ENCODE data around the gene TNFSF13. TPM values are rescaled to one million over a fixed set of nuclear protein-coding genes. Genes with fewer than 3 reads are reported as not detected.

TNFSF13 gene
- total and polyA plus RNA-seq, 2 of the 4 experiments (the other 2 are of a cell fraction), result 1.3 TPM; not detected in 1

DNA sequence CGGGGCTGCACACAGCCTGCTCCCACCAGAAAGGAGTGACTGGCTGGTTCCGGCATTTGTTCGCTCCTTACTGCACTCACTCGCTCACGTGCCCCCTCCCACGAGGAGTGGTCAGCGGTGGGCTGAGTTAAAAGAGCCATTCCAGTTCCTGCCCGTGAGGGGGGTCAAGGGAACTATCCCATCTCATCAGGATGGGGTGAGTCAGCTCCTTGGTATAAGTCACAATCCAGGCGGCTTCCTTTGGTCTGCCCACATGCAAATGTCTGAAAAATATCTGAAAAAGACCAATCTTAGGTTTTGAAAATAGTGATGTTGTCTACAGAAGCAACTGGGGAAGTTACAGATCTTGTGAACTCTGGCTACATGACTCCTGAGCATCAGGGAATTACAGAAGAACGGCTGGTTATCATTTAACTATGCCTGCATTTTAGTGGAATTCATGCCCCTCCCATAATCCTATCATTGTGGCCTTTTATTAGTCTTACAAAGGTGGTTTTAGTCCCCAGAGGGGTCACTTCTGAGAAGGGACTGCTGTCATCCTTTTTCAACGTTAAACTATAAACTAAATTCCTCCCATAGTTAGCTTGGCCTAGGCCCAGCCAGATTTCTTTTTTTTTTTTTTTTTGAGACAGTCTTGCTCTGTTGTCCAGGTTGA lies 19.5 kb upstream of the TNFSF13 start:
- intact Hi-C loops (cut with micrococcal nuclease), result no loop called here
- H2BK20ac ChIP-seq (ENCODE audit: low read depth, low read length), result no peak overlapping the region
- peaks cover 16% of the 10 kb centered on the region for H3K9me3 ChIP-seq (ENCODE audit: control insufficient read depth, insufficient read depth, low read length)
- H2AK5ac ChIP-seq (ENCODE audit: low read depth, low read length), result no peak overlapping the region
- H3K79me1 ChIP-seq (ENCODE audit: low read depth in 1 of 2, low read length in 2 of 2), result no peaks in the 10 kb centered on the region
- H2BK120ac ChIP-seq (ENCODE audit: low read depth, low read length), result no peak overlapping the region
- no peaks in the 10 kb centered on the region for H3K4me1 ChIP-seq (ENCODE audit: control insufficient read depth, insufficient read depth, low read length)
- ChIA-PET POLR2A (ENCODE audit: unreplicated experiment) (no interaction called here), CTCF (no interaction called here)
- no peak overlapping the region for H4K5ac ChIP-seq (ENCODE audit: low read depth, low read length)
- DNase-seq, result peak; percentile 34
- H4K8ac ChIP-seq (ENCODE audit: low read depth in 2 of 2, low read length in 2 of 2), result no peak overlapping the region
- no peak overlapping the region for H2AK9ac ChIP-seq (replicated peaks; ENCODE audit: low read depth, low read length, poor library complexity)
- dilution Hi-C loops (cut with HindIII; ENCODE audit: low sequenced_read_pairs, unreplicated experiment), result no loop called here
- WGBS, 2 experiments (ENCODE audit: extremely low coverage in 2 of 2, insufficient read length in 1 of 2), result 81% methylated on average over 6 of the region's 11 CpGs; no CpG with 5 or more reads in 1 of the 2 experiments
- H3K27me3 ChIP-seq (ENCODE audit: control insufficient read depth, insufficient read depth, low read length), result peaks cover 12% of the 10 kb centered on the region
- no peak overlapping the region for H3K4ac ChIP-seq (ENCODE audit: low read depth, low read length)
- H3K18ac ChIP-seq (ENCODE audit: low read depth, low read length), result no peak overlapping the region
- H4K91ac ChIP-seq (ENCODE audit: insufficient read depth, low read depth, low read length), result no peak overlapping the region
- no peak overlapping the region for H2BK15ac ChIP-seq (ENCODE audit: low read depth, low read length)
- H4K20me1 ChIP-seq (ENCODE audit: insufficient read depth, low read length), result no peaks in the 10 kb centered on the region
- H3K36me3 ChIP-seq (ENCODE audit: control insufficient read depth, insufficient read depth, low read length), result no peaks in the 10 kb centered on the region
- no peak overlapping the region for H3K9ac ChIP-seq (ENCODE audit: low read depth, low read length)
- H2BK5ac ChIP-seq (ENCODE audit: low read depth, low read length, poor library complexity, severe bottlenecking), result no peak overlapping the region
- no peak overlapping the region for H3K23ac ChIP-seq (ENCODE audit: low read depth, low read length)
- no peaks in the 10 kb centered on the region for H3K9me1 ChIP-seq (ENCODE audit: insufficient read depth, low read length)
- no peak overlapping the region for H3K56ac ChIP-seq (ENCODE audit: extremely low read depth, insufficient read depth, low read length)
- H3K27ac ChIP-seq (ENCODE audit: insufficient read depth, low read length), result no peak overlapping the region
- ATAC-seq (ENCODE audit: low read depth), result peak; percentile 66
- TF ChIP-seq RCOR1 (IDR thresholded peaks at IDR 0.05; ENCODE audit: insufficient replicate concordance, low read length) (no peak), BHLHE40 (IDR thresholded peaks at IDR 0.05; ENCODE audit: low read depth, low read length) (peak; percentile 76), MAZ (IDR thresholded peaks at IDR 0.05; ENCODE audit: borderline replicate concordance, low read depth, low read length) (no peak), RAD21 (IDR thresholded peaks at IDR 0.05; ENCODE audit: low read length) (no peak)
- no peak overlapping the region for H3K4me2 ChIP-seq (ENCODE audit: low read depth, low read length)
- H3K14ac ChIP-seq (replicated peaks; ENCODE audit: low read depth, low read length), result no peak overlapping the region
- H3K4me3 ChIP-seq (ENCODE audit: insufficient read depth, low read depth, low read length), result no peak overlapping the region
- in situ Hi-C loops (cut with MboI; ENCODE audit: low sequenced_read_pairs), result loop anchor here (25.0 kb wide), 1 partner anchor 477 kb away; no protein-coding TSS in a partner anchor
- H2AFZ ChIP-seq (replicated peaks; ENCODE audit: low read length, poor library complexity), result peak overlapping the region; percentile 26
- BruUV-seq (replicated peaks), result no TSS peak

All from IMR-90 (cell line).